Measurements from ENCODE around the gene MPEG1.

MPEG1 gene

DNA sequence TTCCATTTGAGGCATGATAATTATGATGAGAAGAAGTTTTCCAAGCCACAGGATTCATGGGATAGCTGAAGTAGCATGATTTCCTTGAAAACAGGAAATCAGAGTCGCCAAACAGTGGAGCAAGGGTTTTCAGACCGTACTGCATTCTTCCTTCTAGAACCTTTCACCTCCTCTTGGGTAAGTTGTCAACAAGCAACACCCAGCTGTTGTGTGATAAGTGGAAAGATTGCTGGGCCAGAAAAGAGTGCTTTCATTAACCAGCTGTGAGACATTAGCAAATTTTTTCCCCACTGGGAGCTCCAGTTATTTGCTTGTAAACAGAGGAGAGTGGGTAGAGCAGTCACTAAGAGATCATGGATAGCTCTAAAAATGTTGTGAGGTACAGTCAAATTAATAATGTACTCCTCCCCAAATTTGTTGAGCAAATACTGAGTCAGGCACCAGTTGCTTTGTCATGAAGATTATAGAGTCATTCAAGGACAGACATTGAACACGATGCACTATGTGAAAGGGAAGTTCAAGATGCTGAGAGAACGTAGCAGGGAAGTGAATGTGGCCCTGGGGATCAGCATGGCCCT is 11.7 kb upstream of the MPEG1 start:
- TF ChIP-seq OSR1 (CRISPR knock-in tag; IDR thresholded peaks at IDR 0.05): no peak
- no peak for TF ChIP-seq ZNF70 (CRISPR knock-in tag; IDR thresholded peaks at IDR 0.05)
- TF ChIP-seq ZNF565 (CRISPR knock-in tag; conservative IDR thresholded peaks at IDR 0.05; ENCODE audit: low read depth): no peak
- TF ChIP-seq ARNTL (CRISPR knock-in tag; IDR thresholded peaks at IDR 0.05; ENCODE audit: borderline replicate concordance, low read depth): no peak
- TF ChIP-seq CSDC2 (CRISPR knock-in tag; IDR thresholded peaks at IDR 0.05): no peak
- no peak for TF ChIP-seq ZFP3 (CRISPR knock-in tag; IDR thresholded peaks at IDR 0.05)
- TF ChIP-seq TCF4 (CRISPR knock-in tag; IDR thresholded peaks at IDR 0.05; ENCODE audit: borderline replicate concordance): no peak
- TF ChIP-seq, protein P1, sequence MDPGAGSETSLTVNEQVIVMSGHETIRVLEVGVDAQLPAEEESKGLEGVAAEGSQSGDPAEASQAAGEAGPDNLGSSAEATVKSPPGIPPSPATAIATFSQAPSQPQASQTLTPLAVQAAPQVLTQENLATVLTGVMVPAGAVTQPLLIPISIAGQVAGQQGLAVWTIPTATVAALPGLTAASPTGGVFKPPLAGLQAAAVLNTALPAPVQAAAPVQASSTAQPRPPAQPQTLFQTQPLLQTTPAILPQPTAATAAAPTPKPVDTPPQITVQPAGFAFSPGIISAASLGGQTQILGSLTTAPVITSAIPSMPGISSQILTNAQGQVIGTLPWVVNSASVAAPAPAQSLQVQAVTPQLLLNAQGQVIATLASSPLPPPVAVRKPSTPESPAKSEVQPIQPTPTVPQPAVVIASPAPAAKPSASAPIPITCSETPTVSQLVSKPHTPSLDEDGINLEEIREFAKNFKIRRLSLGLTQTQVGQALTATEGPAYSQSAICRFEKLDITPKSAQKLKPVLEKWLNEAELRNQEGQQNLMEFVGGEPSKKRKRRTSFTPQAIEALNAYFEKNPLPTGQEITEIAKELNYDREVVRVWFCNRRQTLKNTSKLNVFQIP (CRISPR knock-in tag; IDR thresholded peaks at IDR 0.05; ENCODE audit: borderline replicate concordance, low read depth): no peak
- TF ChIP-seq, protein P2, sequence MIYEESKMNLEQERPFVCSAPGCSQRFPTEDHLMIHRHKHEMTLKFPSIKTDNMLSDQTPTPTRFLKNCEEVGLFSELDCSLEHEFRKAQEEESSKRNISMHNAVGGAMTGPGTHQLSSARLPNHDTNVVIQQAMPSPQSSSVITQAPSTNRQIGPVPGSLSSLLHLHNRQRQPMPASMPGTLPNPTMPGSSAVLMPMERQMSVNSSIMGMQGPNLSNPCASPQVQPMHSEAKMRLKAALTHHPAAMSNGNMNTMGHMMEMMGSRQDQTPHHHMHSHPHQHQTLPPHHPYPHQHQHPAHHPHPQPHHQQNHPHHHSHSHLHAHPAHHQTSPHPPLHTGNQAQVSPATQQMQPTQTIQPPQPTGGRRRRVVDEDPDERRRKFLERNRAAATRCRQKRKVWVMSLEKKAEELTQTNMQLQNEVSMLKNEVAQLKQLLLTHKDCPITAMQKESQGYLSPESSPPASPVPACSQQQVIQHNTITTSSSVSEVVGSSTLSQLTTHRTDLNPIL (CRISPR knock-in tag; IDR thresholded peaks at IDR 0.05; ENCODE audit: low read depth): no peak
- TF ChIP-seq, protein P3, sequence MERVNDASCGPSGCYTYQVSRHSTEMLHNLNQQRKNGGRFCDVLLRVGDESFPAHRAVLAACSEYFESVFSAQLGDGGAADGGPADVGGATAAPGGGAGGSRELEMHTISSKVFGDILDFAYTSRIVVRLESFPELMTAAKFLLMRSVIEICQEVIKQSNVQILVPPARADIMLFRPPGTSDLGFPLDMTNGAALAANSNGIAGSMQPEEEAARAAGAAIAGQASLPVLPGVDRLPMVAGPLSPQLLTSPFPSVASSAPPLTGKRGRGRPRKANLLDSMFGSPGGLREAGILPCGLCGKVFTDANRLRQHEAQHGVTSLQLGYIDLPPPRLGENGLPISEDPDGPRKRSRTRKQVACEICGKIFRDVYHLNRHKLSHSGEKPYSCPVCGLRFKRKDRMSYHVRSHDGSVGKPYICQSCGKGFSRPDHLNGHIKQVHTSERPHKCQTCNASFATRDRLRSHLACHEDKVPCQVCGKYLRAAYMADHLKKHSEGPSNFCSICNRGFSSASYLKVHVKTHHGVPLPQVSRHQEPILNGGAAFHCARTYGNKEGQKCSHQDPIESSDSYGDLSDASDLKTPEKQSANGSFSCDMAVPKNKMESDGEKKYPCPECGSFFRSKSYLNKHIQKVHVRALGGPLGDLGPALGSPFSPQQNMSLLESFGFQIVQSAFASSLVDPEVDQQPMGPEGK (CRISPR knock-in tag; IDR thresholded peaks at IDR 0.05; ENCODE audit: borderline replicate concordance): no peak
- no peak for TF ChIP-seq ESRRG (CRISPR knock-in tag; IDR thresholded peaks at IDR 0.05)
- no peak for TF ChIP-seq PPARA (CRISPR knock-in tag; IDR thresholded peaks at IDR 0.05; ENCODE audit: borderline replicate concordance)
- TF ChIP-seq ZFP30 (CRISPR knock-in tag; IDR thresholded peaks at IDR 0.05): no peak
- TF ChIP-seq ISL1 (CRISPR knock-in tag; IDR thresholded peaks at IDR 0.05): no peak
- ATAC-seq: no peak

DNA sequence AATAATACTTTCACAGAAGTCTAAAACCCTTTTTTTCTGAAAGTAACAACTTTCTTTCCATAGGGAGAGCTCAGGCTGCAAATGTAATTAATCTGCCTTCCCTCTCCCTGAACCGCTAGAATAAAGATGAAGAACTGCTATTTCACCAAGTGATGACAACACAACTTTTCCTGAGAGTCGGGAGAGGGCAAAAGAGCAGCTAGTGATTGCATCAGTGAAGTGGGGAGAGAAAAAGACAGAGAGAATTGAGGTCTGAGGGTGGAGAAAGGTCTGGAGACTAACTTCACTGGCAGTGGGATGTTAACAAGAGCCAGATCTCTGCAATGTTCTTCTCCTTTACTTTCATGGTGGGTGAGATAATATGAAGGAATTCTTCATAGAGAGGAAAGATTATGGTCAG is 10.9 kb upstream of the MPEG1 start:
- TF ChIP-seq, protein P3 (CRISPR knock-in tag; IDR thresholded peaks at IDR 0.05; ENCODE audit: borderline replicate concordance): no peak
- TF ChIP-seq, protein P1 (CRISPR knock-in tag; IDR thresholded peaks at IDR 0.05; ENCODE audit: borderline replicate concordance, low read depth): no peak
- TF ChIP-seq ZNF565 (CRISPR knock-in tag; conservative IDR thresholded peaks at IDR 0.05; ENCODE audit: low read depth): no peak
- ATAC-seq: no peak

DNA sequence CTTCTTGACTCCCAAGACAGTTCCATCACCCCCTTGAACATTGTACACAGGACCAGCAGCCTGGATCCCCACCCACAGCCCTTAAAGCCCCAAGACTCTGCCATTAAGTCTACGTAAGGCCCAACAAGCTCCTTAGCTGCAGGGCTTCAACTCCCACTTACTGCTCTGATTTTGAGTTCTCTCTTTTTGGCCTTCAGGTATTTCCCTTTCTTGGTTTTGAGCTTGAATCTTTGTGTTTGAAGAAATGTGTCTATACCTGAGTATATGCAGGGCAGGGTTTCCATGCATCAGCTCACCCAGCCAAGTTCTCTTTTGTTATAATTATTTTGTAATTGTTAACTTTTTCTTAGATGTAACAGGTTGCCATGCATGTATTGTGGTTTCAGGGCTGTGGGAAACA is 10.4 kb upstream of the MPEG1 start:
- ATAC-seq: no peak
- TF ChIP-seq RARB (CRISPR knock-in tag; IDR thresholded peaks at IDR 0.05) (no peak), SNAI2 (CRISPR knock-in tag; IDR thresholded peaks at IDR 0.05) (no peak), TOX (CRISPR knock-in tag; IDR thresholded peaks at IDR 0.05; ENCODE audit: borderline replicate concordance) (no peak), ISL1 (CRISPR knock-in tag; IDR thresholded peaks at IDR 0.05) (no peak), PPARA (CRISPR knock-in tag; IDR thresholded peaks at IDR 0.05; ENCODE audit: borderline replicate concordance) (no peak), ZC3H10 (CRISPR knock-in tag; IDR thresholded peaks at IDR 0.05) (no peak), ZFP30 (CRISPR knock-in tag; IDR thresholded peaks at IDR 0.05) (no peak), CSDC2 (CRISPR knock-in tag; IDR thresholded peaks at IDR 0.05) (no peak), OSR1 (CRISPR knock-in tag; IDR thresholded peaks at IDR 0.05) (no peak), ZNF8 (CRISPR knock-in tag; IDR thresholded peaks at IDR 0.05) (no peak), BACH2 (CRISPR knock-in tag; IDR thresholded peaks at IDR 0.05; ENCODE audit: borderline replicate concordance) (no peak), ESRRG (CRISPR knock-in tag; IDR thresholded peaks at IDR 0.05) (no peak), GLIS3 (CRISPR knock-in tag; IDR thresholded peaks at IDR 0.05) (no peak)
- TF ChIP-seq, protein P4, sequence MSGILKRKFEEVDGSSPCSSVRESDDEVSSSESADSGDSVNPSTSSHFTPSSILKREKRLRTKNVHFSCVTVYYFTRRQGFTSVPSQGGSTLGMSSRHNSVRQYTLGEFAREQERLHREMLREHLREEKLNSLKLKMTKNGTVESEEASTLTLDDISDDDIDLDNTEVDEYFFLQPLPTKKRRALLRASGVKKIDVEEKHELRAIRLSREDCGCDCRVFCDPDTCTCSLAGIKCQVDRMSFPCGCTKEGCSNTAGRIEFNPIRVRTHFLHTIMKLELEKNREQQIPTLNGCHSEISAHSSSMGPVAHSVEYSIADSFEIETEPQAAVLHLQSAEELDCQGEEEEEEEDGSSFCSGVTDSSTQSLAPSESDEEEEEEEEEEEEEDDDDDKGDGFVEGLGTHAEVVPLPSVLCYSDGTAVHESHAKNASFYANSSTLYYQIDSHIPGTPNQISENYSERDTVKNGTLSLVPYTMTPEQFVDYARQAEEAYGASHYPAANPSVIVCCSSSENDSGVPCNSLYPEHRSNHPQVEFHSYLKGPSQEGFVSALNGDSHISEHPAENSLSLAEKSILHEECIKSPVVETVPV (CRISPR knock-in tag; IDR thresholded peaks at IDR 0.05): no peak
- TF ChIP-seq, protein P3 (CRISPR knock-in tag; IDR thresholded peaks at IDR 0.05; ENCODE audit: borderline replicate concordance): no peak
- TF ChIP-seq, protein P2 (CRISPR knock-in tag; IDR thresholded peaks at IDR 0.05; ENCODE audit: low read depth): no peak

All from SK-N-SH treated with all-trans-retinoic acid at 6 μM for 48 hours (cell line).